Measurements from ENCODE around the gene TBX21. TPM values are rescaled to one million over a fixed set of nuclear protein-coding genes. Genes with fewer than 3 reads are reported as not detected.

Gene TBX21
- polyA plus RNA-seq, 3 donors: 0.05 to 0.16 (median 0.13) TPM

DNA sequence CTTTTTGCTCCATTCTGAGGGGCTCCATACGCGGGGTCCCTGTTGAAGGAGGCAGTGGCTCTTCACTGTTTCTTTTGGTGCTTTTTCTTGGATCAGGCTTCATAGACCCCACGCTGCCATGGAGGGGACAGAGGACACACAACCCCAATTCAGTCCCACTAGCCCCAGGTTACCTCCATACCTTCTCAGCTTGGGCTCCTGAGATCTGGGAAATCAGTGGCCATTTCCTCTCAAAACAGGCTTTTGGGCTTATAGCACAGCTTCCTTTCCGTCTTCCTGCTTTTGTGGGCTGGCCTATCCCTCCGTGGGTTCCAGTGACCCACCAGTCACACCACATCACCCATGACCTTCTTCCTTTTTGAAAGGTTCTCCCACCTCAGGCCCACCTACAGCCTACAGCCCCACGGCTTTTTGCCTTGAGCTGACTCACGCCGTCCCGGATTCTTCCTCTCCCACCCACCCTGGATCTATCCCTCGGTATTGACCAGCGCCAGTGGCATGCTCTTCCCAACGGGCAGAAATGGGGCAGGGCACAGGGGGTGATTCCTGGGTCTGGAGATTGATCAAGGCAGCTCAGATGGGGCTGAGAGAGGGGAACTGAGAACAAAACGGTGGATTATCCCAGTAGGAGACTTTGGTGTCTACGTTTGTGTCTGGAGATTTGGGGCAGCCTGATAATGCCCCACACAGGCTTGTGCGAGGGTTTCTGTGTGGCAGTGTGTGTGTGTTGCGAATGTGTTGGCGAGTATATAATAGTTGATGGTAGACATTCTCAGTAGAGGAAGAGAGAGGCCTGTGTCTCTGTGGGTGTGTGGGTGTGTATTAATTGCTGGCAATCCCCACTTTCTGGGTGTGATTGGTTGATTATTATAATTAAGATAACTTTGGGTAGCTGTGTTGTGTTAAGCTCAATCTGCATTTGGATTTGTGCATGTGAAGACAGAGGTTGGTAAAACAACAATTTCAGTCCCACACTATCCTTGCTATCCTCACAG lies 3.8 kb downstream of the TBX21 start:
- peaks cover 0 to 10% of the 10 kb centered on the region in 2 donors for H3K9me3 ChIP-seq (replicated peaks in 1 of 2; ENCODE audit: control insufficient read depth in 1 of 2, insufficient read depth in 1 of 2, low read length in 2 of 2)
- 81% methylated on average over 9 of the region's 17 CpGs for WGBS (ENCODE audit: insufficient coverage)
- H3K79me2 ChIP-seq (ENCODE audit: insufficient read depth, low read length): no peaks in the 10 kb centered on the region
- Mint-ChIP-seq H3K9me3 (peaks cover 0 to 16% (median 3%) of the 10 kb centered on the region in 7 donors), H3K27ac (no peak overlapping the region), H3K4me1 (peaks cover 12% of the 10 kb centered on the region), H3K36me3 (peaks cover 2 to 7% of the 10 kb centered on the region in 2 donors), H3K27me3 (ENCODE audit: low read depth in 3 of 3) (peaks cover 39 to 50% (median 41%) of the 10 kb centered on the region in 3 donors), H3K4me3 (peak overlapping the region in 1 of 2 donors; percentile 42)
- no peak overlapping the region for H3K9ac ChIP-seq (ENCODE audit: insufficient read depth, low read length, poor library complexity, severe bottlenecking)
- TF ChIP-seq, protein P1, sequence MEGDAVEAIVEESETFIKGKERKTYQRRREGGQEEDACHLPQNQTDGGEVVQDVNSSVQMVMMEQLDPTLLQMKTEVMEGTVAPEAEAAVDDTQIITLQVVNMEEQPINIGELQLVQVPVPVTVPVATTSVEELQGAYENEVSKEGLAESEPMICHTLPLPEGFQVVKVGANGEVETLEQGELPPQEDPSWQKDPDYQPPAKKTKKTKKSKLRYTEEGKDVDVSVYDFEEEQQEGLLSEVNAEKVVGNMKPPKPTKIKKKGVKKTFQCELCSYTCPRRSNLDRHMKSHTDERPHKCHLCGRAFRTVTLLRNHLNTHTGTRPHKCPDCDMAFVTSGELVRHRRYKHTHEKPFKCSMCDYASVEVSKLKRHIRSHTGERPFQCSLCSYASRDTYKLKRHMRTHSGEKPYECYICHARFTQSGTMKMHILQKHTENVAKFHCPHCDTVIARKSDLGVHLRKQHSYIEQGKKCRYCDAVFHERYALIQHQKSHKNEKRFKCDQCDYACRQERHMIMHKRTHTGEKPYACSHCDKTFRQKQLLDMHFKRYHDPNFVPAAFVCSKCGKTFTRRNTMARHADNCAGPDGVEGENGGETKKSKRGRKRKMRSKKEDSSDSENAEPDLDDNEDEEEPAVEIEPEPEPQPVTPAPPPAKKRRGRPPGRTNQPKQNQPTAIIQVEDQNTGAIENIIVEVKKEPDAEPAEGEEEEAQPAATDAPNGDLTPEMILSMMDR (IDR thresholded peaks at IDR 0.05): no peak
- intact Hi-C loops (cut with micrococcal nuclease): no loop called here
- no peak for DNase-seq
- H3K4me2 ChIP-seq (replicated peaks; ENCODE audit: extremely low read depth, low read length, poor library complexity, severe bottlenecking): no peak overlapping the region
- peaks cover 5 to 13% of the 10 kb centered on the region in 2 donors for H3K4me1 ChIP-seq (ENCODE audit: control insufficient read depth in 1 of 2, insufficient read depth in 2 of 2, low read length in 2 of 2)
- H3K36me3 ChIP-seq (replicated peaks in 1 of 2; ENCODE audit: control insufficient read depth in 1 of 2, insufficient read depth in 2 of 2, low read length in 2 of 2): no peaks in the 10 kb centered on the region
- H3K4me3 ChIP-seq (replicated peaks in 1 of 3; ENCODE audit: low read depth in 2 of 3, low read length in 3 of 3): no peak overlapping the region
- no peak overlapping the region for H3K27ac ChIP-seq (ENCODE audit: low read depth in 1 of 2, low read length in 2 of 2)
- no peaks in the 10 kb centered on the region for H4K20me1 ChIP-seq (ENCODE audit: insufficient read depth, low read length)
- H2AFZ ChIP-seq (ENCODE audit: insufficient read depth, low read depth, low read length, poor library complexity, severe bottlenecking): no peak overlapping the region
- peaks cover 15 to 33% of the 10 kb centered on the region in 2 donors for H3K27me3 ChIP-seq (ENCODE audit: control insufficient read depth in 2 of 2, insufficient read depth in 2 of 2, low read length in 2 of 2)

GRCh38 chr17:47738178-47738577 lies 5.1 kb downstream of the TBX21 start:
- H3K4me1 ChIP-seq (ENCODE audit: control insufficient read depth in 1 of 2, insufficient read depth in 2 of 2, low read length in 2 of 2): peaks cover 5 to 9% of the 10 kb centered on the region in 2 donors
- peaks cover 0 to 10% of the 10 kb centered on the region in 2 donors for H3K9me3 ChIP-seq (replicated peaks in 1 of 2; ENCODE audit: control insufficient read depth in 1 of 2, insufficient read depth in 1 of 2, low read length in 2 of 2)
- H3K27me3 ChIP-seq (ENCODE audit: control insufficient read depth in 2 of 2, insufficient read depth in 2 of 2, low read length in 2 of 2): peaks cover 6 to 26% of the 10 kb centered on the region in 2 donors
- H3K79me2 ChIP-seq (ENCODE audit: insufficient read depth, low read length): no peaks in the 10 kb centered on the region
- Mint-ChIP-seq H3K4me1 (peaks cover 7% of the 10 kb centered on the region), H3K4me3 (no peak overlapping the region), H3K27ac (no peak overlapping the region), H3K27me3 (ENCODE audit: low read depth in 3 of 3) (peaks cover 32 to 46% (median 36%) of the 10 kb centered on the region in 3 donors), H3K9me3 (peaks cover 0 to 10% (median 3%) of the 10 kb centered on the region in 7 donors), H3K36me3 (peaks cover 2 to 7% of the 10 kb centered on the region in 2 donors)
- no peak overlapping the region for H3K4me2 ChIP-seq (replicated peaks; ENCODE audit: extremely low read depth, low read length, poor library complexity, severe bottlenecking)
- H2AFZ ChIP-seq (ENCODE audit: insufficient read depth, low read depth, low read length, poor library complexity, severe bottlenecking): no peak overlapping the region
- DNase-seq: no peak
- WGBS (ENCODE audit: insufficient coverage): 94% methylated on average over 3 of the region's 7 CpGs
- no peaks in the 10 kb centered on the region for H3K36me3 ChIP-seq (replicated peaks in 1 of 2; ENCODE audit: control insufficient read depth in 1 of 2, insufficient read depth in 2 of 2, low read length in 2 of 2)
- TF ChIP-seq, protein P1 (IDR thresholded peaks at IDR 0.05): no peak
- H3K4me3 ChIP-seq (replicated peaks in 1 of 3; ENCODE audit: low read depth in 2 of 3, low read length in 3 of 3): no peak overlapping the region
- intact Hi-C loops (cut with micrococcal nuclease): no loop called here
- no peak overlapping the region for H3K9ac ChIP-seq (ENCODE audit: insufficient read depth, low read length, poor library complexity, severe bottlenecking)
- H3K27ac ChIP-seq (ENCODE audit: low read depth in 1 of 2, low read length in 2 of 2): no peak overlapping the region
- no peaks in the 10 kb centered on the region for H4K20me1 ChIP-seq (ENCODE audit: insufficient read depth, low read length)

All from CD14-positive monocyte (primary cell).